ENCODE data around the gene ANP32A.
"Not testable (repeated sequence)": the region's sequence is repeated elsewhere in the genome, so short reads cannot be mapped to it uniquely, and the experiment has no call there.

ANP32A gene

DNA sequence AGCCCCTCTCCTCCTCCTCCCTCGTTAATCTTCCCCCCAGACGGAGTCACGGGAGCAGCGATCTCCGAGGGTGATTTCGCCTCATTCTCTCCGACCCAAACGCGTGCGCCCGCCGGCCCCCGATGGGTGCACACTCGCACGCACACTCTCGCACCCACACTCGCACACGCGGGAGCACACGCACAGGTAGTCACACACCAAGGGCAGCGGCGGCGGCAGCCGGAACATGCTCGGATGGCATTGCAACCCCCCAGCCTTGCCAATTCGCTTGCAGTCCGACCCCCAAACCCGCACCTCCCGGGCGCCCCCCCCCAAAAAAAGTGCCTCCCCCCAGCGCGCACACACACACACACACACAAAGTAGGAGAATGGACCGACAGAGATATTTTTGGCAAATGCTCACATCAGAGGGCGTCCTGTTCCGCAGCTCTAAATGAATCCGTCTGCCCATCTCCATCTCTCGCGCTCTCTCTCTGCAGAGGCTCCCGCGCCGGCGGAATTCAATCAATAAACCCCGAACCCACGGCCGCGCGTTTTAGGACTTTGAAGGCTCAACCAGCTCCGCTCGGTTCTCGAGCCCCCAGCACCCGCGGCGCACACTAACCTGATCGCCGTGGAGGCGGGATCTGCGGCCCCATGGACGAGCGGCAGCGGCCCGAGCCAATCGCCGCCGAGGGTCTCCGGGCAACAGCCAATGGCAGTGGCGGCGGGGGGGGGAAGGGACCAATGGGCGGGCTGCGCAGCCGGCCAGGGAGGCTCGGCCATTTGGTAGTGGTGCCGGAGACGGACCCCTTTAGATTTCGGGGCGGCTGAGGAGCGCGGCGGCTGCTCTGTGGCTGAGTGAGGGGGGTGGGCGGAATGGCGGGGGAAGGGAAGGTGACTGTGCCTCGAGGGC lies at the start of gene ANP32A:
ANP32A (minus strand) TSS at position 601 of the 895 bp plus-strand sequence; CDS start at position 457, 144 bp downstream.
- peak; percentile 89 to 95 for DNase-seq (ENCODE audit: low read depth in 2 of 2, low spot score in 1 of 2)

DNA sequence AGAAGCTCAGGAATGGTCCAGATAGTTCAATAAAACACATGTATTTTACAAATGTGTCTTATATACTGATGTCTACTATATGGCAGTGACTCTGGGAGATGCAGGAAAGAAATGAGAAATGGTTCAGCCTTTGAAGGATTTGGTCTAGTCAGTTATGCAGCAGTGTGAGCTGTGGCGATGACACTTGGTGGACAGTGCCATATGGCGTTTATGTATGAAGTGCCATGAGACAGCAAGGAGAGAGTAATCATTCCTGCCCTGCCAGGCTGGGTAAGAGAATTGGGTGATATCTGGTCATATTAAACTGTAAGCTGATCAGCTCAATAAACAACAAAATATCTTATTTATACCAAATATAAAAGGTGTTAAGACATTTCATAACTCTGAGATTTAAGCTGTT lies 47.6 kb upstream of the ANP32A start:
- no peak for DNase-seq (ENCODE audit: low read depth in 2 of 2, low spot score in 1 of 2)

GRCh38 chr15:68862415-68862814 lies 41.7 kb upstream of the ANP32A start:
- DNase-seq (ENCODE audit: low read depth in 2 of 2, low spot score in 1 of 2): no peak

DNA sequence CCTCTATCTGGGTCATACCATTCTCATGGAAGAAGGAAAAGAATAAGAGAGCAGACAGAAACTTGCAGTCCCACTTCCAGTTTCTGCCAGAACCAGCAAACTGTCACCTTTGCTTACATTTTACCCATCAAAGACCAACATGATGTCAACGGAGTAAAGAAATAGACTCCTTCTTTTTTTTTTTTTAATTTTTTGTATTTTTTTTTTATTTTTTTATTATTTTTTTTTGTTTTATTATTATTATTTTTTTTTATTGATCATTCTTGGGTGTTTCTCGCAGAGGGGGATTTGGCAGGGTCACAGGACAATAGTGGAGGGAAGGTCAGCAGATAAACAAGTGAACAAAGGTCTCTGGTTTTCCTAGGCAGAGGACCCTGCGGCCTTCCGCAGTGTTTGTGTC lies 38.0 kb upstream of the ANP32A start:
- DNase-seq (ENCODE audit: low read depth in 2 of 2, low spot score in 1 of 2): not testable (repeated sequence)

DNA sequence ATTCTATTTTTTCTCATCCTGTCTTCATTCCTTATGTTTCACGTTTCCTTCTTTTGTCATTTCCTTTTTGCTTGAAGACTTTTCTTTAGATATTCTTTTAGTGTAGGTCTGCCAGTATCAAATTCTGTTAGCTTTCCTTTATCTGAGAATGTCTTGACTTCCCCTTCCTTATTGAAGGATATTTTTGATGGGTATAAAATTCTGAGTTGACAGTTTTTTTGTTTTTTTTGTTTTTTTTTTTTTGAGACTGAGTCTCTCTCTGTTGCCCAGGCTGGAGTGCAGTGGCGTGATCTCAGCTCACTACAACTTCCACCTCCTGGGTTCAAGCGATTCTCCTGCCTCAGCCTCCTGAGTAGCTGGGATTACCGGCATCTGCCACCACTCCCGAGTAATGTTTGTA lies 36.7 kb upstream of the ANP32A start:
- DNase-seq (ENCODE audit: low read depth in 2 of 2, low spot score in 1 of 2): not testable (repeated sequence)

GRCh38 chr15:68852461-68852860 lies 31.8 kb upstream of the ANP32A start:
- no peak for DNase-seq (ENCODE audit: low read depth in 2 of 2, low spot score in 1 of 2)

GRCh38 chr15:68851971-68852370 lies 31.3 kb upstream of the ANP32A start:
- DNase-seq (ENCODE audit: low read depth in 2 of 2, low spot score in 1 of 2): no peak

DNA sequence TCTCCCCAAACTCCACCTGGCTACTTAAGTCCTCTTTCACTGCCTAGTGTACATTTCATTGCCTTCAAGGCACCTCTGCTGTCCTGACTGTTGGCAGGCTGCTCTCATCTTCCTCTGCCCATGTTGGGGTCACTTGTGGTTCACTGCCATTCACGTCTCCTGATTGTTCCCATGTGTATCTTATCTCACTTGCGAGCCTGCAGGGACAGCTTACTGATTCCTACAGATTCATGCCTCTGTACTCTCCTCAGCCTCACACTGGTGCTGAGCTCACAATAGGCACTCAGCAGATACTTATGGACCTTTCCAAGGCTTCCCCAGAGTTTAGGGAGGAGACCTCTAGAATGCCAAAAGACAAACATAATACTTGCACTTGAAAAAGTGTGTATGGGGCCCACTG lies 28.8 kb upstream of the ANP32A start:
- no peak for DNase-seq (ENCODE audit: low read depth in 2 of 2, low spot score in 1 of 2)

- no peak for DNase-seq (ENCODE audit: low read depth in 2 of 2, low spot score in 1 of 2)
Measured at GRCh38 chr15:68846851-68847439, 26.2 kb upstream of the ANP32A start.

- no peak for DNase-seq (ENCODE audit: low read depth in 2 of 2, low spot score in 1 of 2)
Measured at GRCh38 chr15:68844856-68845550, 24.3 kb upstream of the ANP32A start.

DNA sequence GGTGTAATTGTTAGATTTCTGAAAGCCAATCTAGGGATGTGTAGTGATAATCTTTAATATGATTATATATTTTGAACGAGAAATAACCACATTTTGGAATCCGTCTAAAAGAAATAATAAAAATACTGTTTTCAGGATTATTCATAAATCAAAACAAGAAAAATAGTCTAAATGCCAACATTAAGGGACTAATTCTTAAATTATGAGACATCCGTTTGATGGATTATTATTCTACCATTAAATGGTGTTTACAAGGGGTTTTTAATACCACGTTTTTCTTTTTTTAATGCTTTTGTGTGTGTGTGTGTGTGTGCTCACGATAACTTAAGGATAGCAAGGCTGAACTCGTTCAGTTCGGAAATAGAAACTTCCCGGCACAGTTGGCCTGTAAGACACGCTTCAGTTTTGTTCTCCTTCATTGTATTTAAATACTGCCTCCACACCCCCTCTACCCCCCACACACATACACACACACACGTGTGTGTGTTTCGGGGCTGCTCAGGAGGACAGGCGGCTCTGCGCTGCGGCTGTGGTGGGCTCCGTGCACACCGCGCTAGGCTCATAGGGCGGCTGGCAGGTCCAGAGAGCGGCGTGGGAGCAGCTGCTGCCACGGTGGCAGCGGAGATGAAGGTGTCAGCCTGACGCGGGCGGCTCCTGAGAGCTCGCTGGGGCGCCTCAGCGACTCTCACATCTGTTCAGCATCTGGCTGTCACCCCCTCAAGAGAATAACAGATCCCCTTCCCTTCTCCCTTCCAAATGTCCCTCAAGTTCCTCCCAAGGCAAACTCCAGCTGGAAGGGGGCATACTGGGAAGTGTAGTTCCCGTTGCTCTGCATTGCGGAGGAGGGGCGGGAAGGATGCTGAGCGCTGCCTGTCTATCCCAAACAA lies 23.0 kb upstream of the ANP32A start:
- DNase-seq (ENCODE audit: low read depth in 2 of 2, low spot score in 1 of 2): no peak

DNA sequence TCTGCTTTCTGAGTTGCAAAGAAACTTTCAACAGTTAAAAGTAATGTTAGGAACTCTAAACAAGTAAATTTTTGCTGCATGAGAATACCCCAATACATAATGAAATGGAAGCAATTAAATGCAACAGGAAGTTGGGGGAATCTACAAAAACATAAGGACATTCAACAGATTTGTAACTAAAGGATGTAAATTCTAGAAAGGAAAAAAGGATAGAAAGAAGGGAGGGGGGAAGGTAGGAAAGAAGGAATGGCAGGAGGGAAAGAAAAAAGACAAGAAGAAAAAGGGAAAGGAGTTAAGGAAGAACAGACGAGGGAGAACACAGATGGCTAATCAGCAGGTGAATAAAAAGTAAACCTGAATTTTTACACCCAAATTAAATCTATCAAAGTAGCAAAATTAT lies 22.3 kb upstream of the ANP32A start:
- no peak for DNase-seq (ENCODE audit: low read depth in 2 of 2, low spot score in 1 of 2)

GRCh38 chr15:68834346-68834745 lies 13.7 kb upstream of the ANP32A start:
- DNase-seq (ENCODE audit: low read depth in 2 of 2, low spot score in 1 of 2): no peak

DNA sequence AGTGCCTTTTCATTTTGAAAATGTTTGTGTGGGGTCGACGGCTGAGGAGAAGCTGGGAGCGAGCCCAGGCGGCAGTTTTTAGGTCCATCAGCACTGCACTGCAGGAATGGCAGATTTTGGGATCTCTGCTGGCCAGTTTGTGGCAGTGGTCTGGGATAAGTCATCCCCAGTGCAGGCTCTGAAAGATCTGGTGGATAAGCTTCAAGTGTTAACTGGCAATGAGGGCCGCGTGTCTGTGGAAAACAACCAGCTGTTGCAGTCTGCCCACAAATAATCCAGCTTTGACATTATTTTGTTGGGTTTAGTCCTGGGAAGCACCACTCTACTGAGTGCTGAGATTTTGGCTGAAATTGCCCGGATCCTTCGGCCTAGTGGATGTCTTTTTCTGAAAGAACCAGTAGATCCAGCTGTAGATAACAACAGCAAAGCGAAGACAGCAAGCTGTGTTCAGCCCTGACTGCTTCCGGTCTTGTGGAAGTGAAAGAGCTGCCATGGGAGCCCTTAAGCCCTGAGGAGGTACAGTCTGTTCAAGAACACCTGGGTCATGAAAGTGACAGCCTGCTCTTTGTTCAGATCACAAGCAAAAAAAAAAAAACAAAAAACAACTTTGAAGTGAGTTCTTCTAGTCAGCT lies 13.1 kb upstream of the ANP32A start:
- DNase-seq (ENCODE audit: low read depth in 2 of 2, low spot score in 1 of 2): no peak

- no peak for DNase-seq (ENCODE audit: low read depth in 2 of 2, low spot score in 1 of 2)
Measured at GRCh38 chr15:68830141-68830785, 9.6 kb upstream of the ANP32A start.

- DNase-seq (ENCODE audit: low read depth in 2 of 2, low spot score in 1 of 2): no peak
Measured at GRCh38 chr15:68829068-68829467, 8.4 kb upstream of the ANP32A start.

GRCh38 chr15:68823561-68823960 lies 2.9 kb upstream of the ANP32A start:
- no peak for DNase-seq (ENCODE audit: low read depth in 2 of 2, low spot score in 1 of 2)

- DNase-seq (ENCODE audit: low read depth in 2 of 2, low spot score in 1 of 2): no peak
Measured at GRCh38 chr15:68822818-68823217, 2.1 kb upstream of the ANP32A start.

DNA sequence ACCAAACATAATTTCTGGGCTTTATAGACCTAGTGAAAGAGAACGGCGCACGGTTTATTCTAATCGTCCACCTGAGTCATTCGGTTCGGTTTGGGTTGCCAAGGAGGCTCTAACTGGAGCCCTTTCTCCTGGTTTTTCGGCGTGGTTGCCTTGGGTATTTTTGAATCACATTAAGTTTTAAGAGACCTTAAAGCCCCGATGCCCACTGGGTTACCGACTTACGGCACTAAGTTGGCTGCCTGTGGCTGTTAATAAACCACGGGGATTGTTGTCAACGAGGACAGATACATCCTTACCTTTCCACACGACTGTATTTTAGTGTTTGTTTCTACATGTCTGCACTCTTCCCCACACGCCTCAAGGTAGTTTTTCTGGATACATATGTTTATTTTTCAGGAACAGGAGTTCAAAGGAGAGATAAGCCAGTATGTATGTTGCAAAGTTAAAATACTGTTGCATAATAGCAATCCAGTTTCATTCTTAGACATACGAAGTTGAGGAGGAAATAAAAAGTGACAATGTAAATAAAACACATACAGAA lies 1.2 kb upstream of the ANP32A start:
- no peak for DNase-seq (ENCODE audit: low read depth in 2 of 2, low spot score in 1 of 2)

All from stimulated activated CD8-positive, alpha-beta memory T cell treated with anti-CD3 and anti-CD28 coated beads, Interleukin-4, amount 100 ng/mL, for 4 hours (primary cell).